ENCODE data around the gene FAM210B. TPM values are rescaled to one million over a fixed set of nuclear protein-coding genes. Genes with fewer than 3 reads are reported as not detected.
A peak's percentile ranks its signal among the peaks of the same experiment; 100 is the strongest.

The FAM210B gene
- total RNA-seq, 1 donor from 2014 or later, result 17.9 TPM

GRCh38 chr20:56352345-56353055 lies 6.3 kb upstream of the FAM210B start:
- intact Hi-C loops (cut with DNase I), result no loop called here
- no peak overlapping the region for H3K27ac ChIP-seq

GRCh38 chr20:56353356-56353755 lies 5.4 kb upstream of the FAM210B start:
- intact Hi-C loops (cut with DNase I), result no loop called here
- Histone ChIP-seq H3K36me3 (no peaks in the 10 kb centered on the region), H3K27me3 (no peaks in the 10 kb centered on the region), H3K4me1 (peaks cover 0 to 3% of the 10 kb centered on the region in 2 donors), H3K9me3 (no peaks in the 10 kb centered on the region), H3K4me3 (no peak overlapping the region), H3K27ac (no peak overlapping the region)
- no peak for DNase-seq (ENCODE audit: low spot score in 2 of 2)
- TF ChIP-seq, protein P1, sequence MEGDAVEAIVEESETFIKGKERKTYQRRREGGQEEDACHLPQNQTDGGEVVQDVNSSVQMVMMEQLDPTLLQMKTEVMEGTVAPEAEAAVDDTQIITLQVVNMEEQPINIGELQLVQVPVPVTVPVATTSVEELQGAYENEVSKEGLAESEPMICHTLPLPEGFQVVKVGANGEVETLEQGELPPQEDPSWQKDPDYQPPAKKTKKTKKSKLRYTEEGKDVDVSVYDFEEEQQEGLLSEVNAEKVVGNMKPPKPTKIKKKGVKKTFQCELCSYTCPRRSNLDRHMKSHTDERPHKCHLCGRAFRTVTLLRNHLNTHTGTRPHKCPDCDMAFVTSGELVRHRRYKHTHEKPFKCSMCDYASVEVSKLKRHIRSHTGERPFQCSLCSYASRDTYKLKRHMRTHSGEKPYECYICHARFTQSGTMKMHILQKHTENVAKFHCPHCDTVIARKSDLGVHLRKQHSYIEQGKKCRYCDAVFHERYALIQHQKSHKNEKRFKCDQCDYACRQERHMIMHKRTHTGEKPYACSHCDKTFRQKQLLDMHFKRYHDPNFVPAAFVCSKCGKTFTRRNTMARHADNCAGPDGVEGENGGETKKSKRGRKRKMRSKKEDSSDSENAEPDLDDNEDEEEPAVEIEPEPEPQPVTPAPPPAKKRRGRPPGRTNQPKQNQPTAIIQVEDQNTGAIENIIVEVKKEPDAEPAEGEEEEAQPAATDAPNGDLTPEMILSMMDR (IDR thresholded peaks at IDR 0.05), result no peak

More at GRCh38 chr20:56352345-56353055, 6.3 kb upstream of the FAM210B start:
- no peaks in the 10 kb centered on the region for H3K9me3 ChIP-seq
- H3K27me3 ChIP-seq, result no peaks in the 10 kb centered on the region
- H3K4me3 ChIP-seq, result no peak overlapping the region
- no peaks in the 10 kb centered on the region for H3K36me3 ChIP-seq
- TF ChIP-seq, protein P1 (IDR thresholded peaks at IDR 0.05), result no peak
- DNase-seq (ENCODE audit: low spot score in 2 of 2), result no peak
- H3K4me1 ChIP-seq, result no peaks in the 10 kb centered on the region

DNA sequence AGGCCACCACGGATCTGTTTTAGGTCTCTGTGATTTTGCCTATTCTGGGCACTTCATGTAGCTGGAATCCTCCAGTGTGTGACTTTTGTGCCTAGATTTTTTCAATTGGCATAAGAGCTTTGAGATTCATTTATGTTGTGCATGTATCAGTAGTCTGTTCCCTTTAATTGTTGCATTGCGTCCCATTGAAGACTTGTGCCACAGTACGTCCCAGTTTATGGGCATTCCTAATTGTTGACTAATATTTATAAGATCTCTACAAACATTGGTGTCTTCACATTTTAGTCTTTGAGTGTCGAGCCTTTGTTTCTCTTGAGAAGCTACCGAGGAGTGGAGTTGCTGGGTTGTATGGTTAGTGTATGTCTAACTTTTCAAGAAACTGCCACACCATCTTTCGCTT lies 704 bp upstream of the FAM210B start:
- Histone ChIP-seq H3K27ac (peak overlapping the region in 1 of 2 donors; percentile 29), H3K4me1 (peaks cover 6 to 13% of the 10 kb centered on the region in 2 donors), H3K4me3 (peak overlapping the region in 1 of 2 donors; percentile 90), H3K36me3 (no peaks in the 10 kb centered on the region), H3K27me3 (no peaks in the 10 kb centered on the region), H3K9me3 (no peaks in the 10 kb centered on the region)
- no peak for DNase-seq (ENCODE audit: low spot score in 2 of 2)
- TF ChIP-seq, protein P1 (IDR thresholded peaks at IDR 0.05), result no peak
- intact Hi-C loops (cut with DNase I), result loop anchor here (1.0 kb wide), 2 partner anchors 34 to 110 kb away; partner anchors contain the start of genes AURKA, CSTF1 and RTF2

GRCh38 chr20:56359212-56360132 lies 698 bp downstream of the FAM210B start:
- no peaks in the 10 kb centered on the region for H3K9me3 ChIP-seq
- intact Hi-C loops (cut with DNase I), result no loop called here
- H3K4me1 ChIP-seq, result peaks cover 6 to 13% of the 10 kb centered on the region in 2 donors
- TF ChIP-seq, protein P1 (IDR thresholded peaks at IDR 0.05), result no peak
- no peaks in the 10 kb centered on the region for H3K27me3 ChIP-seq
- peak overlapping the region; percentile 75 to 86 for H3K27ac ChIP-seq
- peak overlapping the region; percentile 90 to 93 for H3K4me3 ChIP-seq
- H3K36me3 ChIP-seq, result no peaks in the 10 kb centered on the region
- DNase-seq (ENCODE audit: low spot score in 2 of 2), result peak in 1 of 2 donors; percentile 69

GRCh38 chr20:56360133-56360907 lies 1.5 kb downstream of the FAM210B start:
- DNase-seq (ENCODE audit: low spot score in 2 of 2), result no peak
- peak overlapping the region; percentile 90 to 93 for H3K4me3 ChIP-seq
- TF ChIP-seq, protein P1 (IDR thresholded peaks at IDR 0.05), result no peak
- peaks cover 2 to 8% of the 10 kb centered on the region in 2 donors for H3K36me3 ChIP-seq
- no peaks in the 10 kb centered on the region for H3K27me3 ChIP-seq
- H3K9me3 ChIP-seq, result no peaks in the 10 kb centered on the region
- intact Hi-C loops (cut with DNase I), result no loop called here
- peaks cover 6 to 13% of the 10 kb centered on the region in 2 donors for H3K4me1 ChIP-seq
- H3K27ac ChIP-seq, result peak overlapping the region; percentile 75 to 86

Data from ascending aorta (tissue), 2 donors.